Measurements from ENCODE around the gene DAB1.

The DAB1 gene

GRCh38 chr1:57131701-57132394 lies 292.0 kb downstream of the DAB1 start:
- H2AFZ ChIP-seq (ENCODE audit: low read depth, low read length, severe bottlenecking): no peak overlapping the region
- no peak overlapping the region for H3K9ac ChIP-seq (ENCODE audit: low read length)
- no peaks in the 10 kb centered on the region for H3K9me2 ChIP-seq (replicated peaks; ENCODE audit: insufficient read depth, low read length)
- no peaks in the 10 kb centered on the region for H3K9me3 ChIP-seq (ENCODE audit: insufficient read depth, low read length)
- no peaks in the 10 kb centered on the region for H3K79me2 ChIP-seq (ENCODE audit: insufficient read depth, low read length)
- no peaks in the 10 kb centered on the region for H3F3A ChIP-seq (ENCODE audit: insufficient read depth)
- H3K27ac ChIP-seq (ENCODE audit: low read depth, low read length): no peak overlapping the region
- no peaks in the 10 kb centered on the region for H3K36me3 ChIP-seq (ENCODE audit: low read length)
- no peak for TF ChIP-seq EZH2phosphoT487 (conservative IDR thresholded peaks at IDR 0.05; ENCODE audit: low read length)
- TF ChIP-seq CTCF (IDR thresholded peaks at IDR 0.05; ENCODE audit: insufficient read depth, low read length, poor library complexity, severe bottlenecking): no peak
- H3K27me3 ChIP-seq (ENCODE audit: low read length): 0 out of 2 replicates have a peak, but pooled peaks cover 3% of the 10 kb centered on the region
- H3K4me3 ChIP-seq (ENCODE audit: insufficient read depth, low read length, poor library complexity, severe bottlenecking): no peak overlapping the region
- no peak overlapping the region for H3K4me2 ChIP-seq (ENCODE audit: low read depth, low read length, poor library complexity, severe bottlenecking)
- no peaks in the 10 kb centered on the region for H4K20me1 ChIP-seq (ENCODE audit: low read depth, low read length)

- Histone ChIP-seq H3K4me2 (ENCODE audit: low read depth, low read length, poor library complexity, severe bottlenecking) (no peak overlapping the region), H4K20me1 (ENCODE audit: low read depth, low read length) (no peaks in the 10 kb centered on the region), H3K27ac (ENCODE audit: low read depth, low read length) (no peak overlapping the region), H3K4me3 (ENCODE audit: insufficient read depth, low read length, poor library complexity, severe bottlenecking) (no peak overlapping the region), H3F3A (ENCODE audit: insufficient read depth) (no peaks in the 10 kb centered on the region), H3K79me2 (ENCODE audit: insufficient read depth, low read length) (no peaks in the 10 kb centered on the region), H3K9ac (ENCODE audit: low read length) (no peak overlapping the region), H3K36me3 (ENCODE audit: low read length) (no peaks in the 10 kb centered on the region), H3K9me3 (ENCODE audit: insufficient read depth, low read length) (no peaks in the 10 kb centered on the region), H3K27me3 (ENCODE audit: low read length) (0 out of 2 replicates have a peak, but pooled peaks cover 3% of the 10 kb centered on the region), H2AFZ (ENCODE audit: low read depth, low read length, severe bottlenecking) (no peak overlapping the region), H3K9me2 (replicated peaks; ENCODE audit: insufficient read depth, low read length) (no peaks in the 10 kb centered on the region)
- no peak for TF ChIP-seq CTCF (IDR thresholded peaks at IDR 0.05; ENCODE audit: insufficient read depth, low read length, poor library complexity, severe bottlenecking)
- TF ChIP-seq EZH2phosphoT487 (conservative IDR thresholded peaks at IDR 0.05; ENCODE audit: low read length): no peak
Measured at GRCh38 chr1:57131257-57131656, 292.6 kb downstream of the DAB1 start.

- no peaks in the 10 kb centered on the region for H4K20me1 ChIP-seq (ENCODE audit: low read depth, low read length)
- no peaks in the 10 kb centered on the region for H3K36me3 ChIP-seq (ENCODE audit: low read length)
- H3K27ac ChIP-seq (ENCODE audit: low read depth, low read length): no peak overlapping the region
- no peak for TF ChIP-seq EZH2phosphoT487 (conservative IDR thresholded peaks at IDR 0.05; ENCODE audit: low read length)
- TF ChIP-seq CTCF (IDR thresholded peaks at IDR 0.05; ENCODE audit: insufficient read depth, low read length, poor library complexity, severe bottlenecking): no peak
- no peak overlapping the region for H3K9ac ChIP-seq (ENCODE audit: low read length)
- H3K4me3 ChIP-seq (ENCODE audit: insufficient read depth, low read length, poor library complexity, severe bottlenecking): no peak overlapping the region
- H3K79me2 ChIP-seq (ENCODE audit: insufficient read depth, low read length): no peaks in the 10 kb centered on the region
- H2AFZ ChIP-seq (ENCODE audit: low read depth, low read length, severe bottlenecking): no peak overlapping the region
- no peaks in the 10 kb centered on the region for H3K9me2 ChIP-seq (replicated peaks; ENCODE audit: insufficient read depth, low read length)
- H3K27me3 ChIP-seq (ENCODE audit: low read length): 0 out of 2 replicates have a peak, but pooled peaks cover 3% of the 10 kb centered on the region
- H3K4me2 ChIP-seq (ENCODE audit: low read depth, low read length, poor library complexity, severe bottlenecking): no peak overlapping the region
- H3F3A ChIP-seq (ENCODE audit: insufficient read depth): no peaks in the 10 kb centered on the region
- no peaks in the 10 kb centered on the region for H3K9me3 ChIP-seq (ENCODE audit: insufficient read depth, low read length)
Measured at GRCh38 chr1:57129865-57130264, 294.0 kb downstream of the DAB1 start.
